GM23338 (cell line): ENCODE data around the gene LRRFIP1. TPM values are rescaled to one million over a fixed set of nuclear protein-coding genes. Genes with fewer than 3 reads are reported as not detected.

Source experiments
- ATAC-seq: fragments of 200-7000 bp; cut with Tn5 transposase; 3 replicates; pipeline ENCODE4 v1.9.1; 2020
- DNase-seq: peaks from one replicate; pipeline ENCODE4 v3.0.0-alpha.2; 2015; ENCODE audit warnings: low spot score
- H2AFZ ChIP-seq: fragments of 200-600 bp; sonication (generic); 2 replicates; pipeline ENCODE4 v1.8.0; 2016; ENCODE audit warnings: antibody characterized with exemption, mild to moderate bottlenecking, moderate library complexity
- H3F3A ChIP-seq: fragments of 200-600 bp; sonication (generic); replicated peaks from 2 replicates; pipeline ENCODE4 v1.8.0; 2017; ENCODE audit warnings: antibody characterized with exemption, mixed run types, low read depth
- H3K27ac ChIP-seq: fragments of 200-600 bp; sonication (generic); 2 replicates; pipeline ENCODE4 v1.6.1; 2016; ENCODE audit warnings: low read depth
- H3K27me3 ChIP-seq: fragments of 200-600 bp; sonication (generic); 2 replicates; pipeline ENCODE4 v1.8.0; 2016; ENCODE audit warnings: mild to moderate bottlenecking, mixed run types, moderate library complexity; ENCODE audit not compliant: insufficient read depth
- H3K36me3 ChIP-seq: fragments of 200-600 bp; sonication (generic); 2 replicates; pipeline ENCODE4 v1.8.0; 2016; ENCODE audit warnings: mild to moderate bottlenecking; ENCODE audit not compliant: insufficient read depth
- H3K4me1 ChIP-seq: fragments of 200-600 bp; sonication (generic); 2 replicates; pipeline ENCODE4 v1.8.0; 2016; ENCODE audit warnings: mild to moderate bottlenecking, moderate library complexity; ENCODE audit not compliant: insufficient read depth
- H3K4me2 ChIP-seq: fragments of 200-600 bp; sonication (generic); 2 replicates; pipeline ENCODE4 v1.7.1; 2017; ENCODE audit warnings: mixed run types
- H3K4me3 ChIP-seq: fragments of 200-600 bp; sonication (generic); 2 replicates; pipeline ENCODE4 v1.6.1; 2016; ENCODE audit warnings: mixed run types
- H3K79me2 ChIP-seq: fragments of 200-600 bp; sonication (generic); replicated peaks from 2 replicates; pipeline ENCODE4 v1.8.0; 2017; ENCODE audit warnings: mild to moderate bottlenecking; ENCODE audit not compliant: insufficient read depth
- H3K9me2 ChIP-seq: fragments of 200-600 bp; sonication (generic); 2 replicates; pipeline ENCODE4 v1.8.0; 2017; ENCODE audit not compliant: insufficient read depth
- H4K20me1 ChIP-seq: fragments of 200-600 bp; sonication (generic); replicated peaks from 2 replicates; pipeline ENCODE4 v1.8.0; 2017; ENCODE audit warnings: mild to moderate bottlenecking; ENCODE audit not compliant: insufficient read depth
- H3K27ac Mint-ChIP-seq: 2 replicates; pipeline ENCODE4 v1.8.0; 2020; ENCODE audit warnings: inconsistent platforms, mild to moderate bottlenecking, moderate library complexity, mixed read lengths
- H3K27me3 Mint-ChIP-seq: 3 replicates; pipeline ENCODE4 v1.8.0; 2022; ENCODE audit warnings: low read depth, mild to moderate bottlenecking, moderate library complexity, mixed read lengths, inconsistent platforms; ENCODE audit not compliant: insufficient read depth, poor library complexity
- H3K36me3 Mint-ChIP-seq: 3 replicates; pipeline ENCODE4 v1.8.0; 2021; ENCODE audit warnings: low read depth, mild to moderate bottlenecking, inconsistent platforms, moderate library complexity, mixed read lengths
- H3K4me1 Mint-ChIP-seq: 3 replicates; pipeline ENCODE4 v1.8.0; 2020; ENCODE audit warnings: mild to moderate bottlenecking, inconsistent platforms, mixed read lengths
- H3K4me3 Mint-ChIP-seq: 3 replicates; pipeline ENCODE4 v1.8.0; 2021; ENCODE audit warnings: moderate library complexity, mild to moderate bottlenecking, inconsistent platforms, mixed read lengths
- H3K9me3 Mint-ChIP-seq: 3 replicates; pipeline ENCODE4 v1.8.0; 2020; ENCODE audit warnings: moderate library complexity, mild to moderate bottlenecking, inconsistent platforms, mixed read lengths
- CREB1 ChIP-seq: fragments of 250-450 bp; sonication (Bioruptor Pico); IDR thresholded peaks from 2 replicates; pipeline ENCODE4 v1.5.0; 2020; ENCODE audit warnings: low read depth, mild to moderate bottlenecking, moderate library complexity
- JUNB ChIP-seq: IDR thresholded peaks from one replicate; pipeline ENCODE4 v1.6.1; 2016; ENCODE audit warnings: antibody characterized with exemption; ENCODE audit not compliant: unreplicated experiment
- NANOG ChIP-seq: IDR thresholded peaks from 2 replicates; pipeline ENCODE4 v1.6.1; 2016; ENCODE audit warnings: antibody characterized with exemption, borderline replicate concordance
- POLR2AphosphoS5 ChIP-seq: IDR thresholded peaks from 2 replicates; pipeline ENCODE4 v1.6.1; 2016; ENCODE audit warnings: antibody characterized with exemption, low read depth
- STAT1 ChIP-seq: IDR thresholded peaks from one replicate; pipeline ENCODE4 v1.6.1; 2016; ENCODE audit warnings: antibody characterized with exemption; ENCODE audit not compliant: unreplicated experiment
- ZNF114 ChIP-seq: fragments of 250-450 bp; sonication (Bioruptor Pico); IDR thresholded peaks from 2 replicates; pipeline ENCODE4 v1.5.0; 2020; ENCODE audit warnings: mild to moderate bottlenecking, moderate library complexity
- ZNF331 ChIP-seq: fragments of 250-450 bp; sonication (Bioruptor Pico); IDR thresholded peaks from 2 replicates; pipeline ENCODE4 v1.5.0; 2020; ENCODE audit warnings: low read depth, mild to moderate bottlenecking, moderate library complexity
- polyA plus RNA-seq: library from polyadenylated mRNA; unstranded; fragments of >200 nt; fragmentation: Nextera tagmentation; extraction: Ambion mirVana; gene quantifications from 2 replicates; pipeline ENCODE4 v1.2.1, GENCODE V29; 2016
- total RNA-seq: library from RNA; depleted of rRNA; stranded (reverse); fragments of >200 nt; shearing (Covaris generic); gene quantifications from 2 replicates; pipeline ENCODE4 v1.2.3, GENCODE V29; 2014
- TF ChIP-seq, protein P1 (sequence below), 2 experiments: fragments of 200-600 bp in 1 of 2; sonication (generic) in 1 of 2; conservative IDR thresholded peaks; 2 replicates each; pipeline versions ENCODE4 v1.5.1 to v1.6.1; 2016 to 2017; ENCODE audit warnings: antibody characterized with exemption in 2 of 2, low read depth in 2 of 2, mild to moderate bottlenecking in 2 of 2, moderate library complexity in 1 of 2
- TF ChIP-seq, protein P2 (sequence below): IDR thresholded peaks from 2 replicates; pipeline ENCODE4 v1.6.1; 2016; ENCODE audit warnings: antibody characterized with exemption
- TF ChIP-seq, protein P3 (sequence below): fragments of 250-450 bp; sonication (Bioruptor Pico); IDR thresholded peaks from 2 replicates; pipeline ENCODE4 v1.5.0; 2020; ENCODE audit warnings: mild to moderate bottlenecking, moderate library complexity

Gene LRRFIP1
- total and polyA plus RNA-seq, 2 experiments from 2014 or later = 59.6 to 178 TPM

DNA sequence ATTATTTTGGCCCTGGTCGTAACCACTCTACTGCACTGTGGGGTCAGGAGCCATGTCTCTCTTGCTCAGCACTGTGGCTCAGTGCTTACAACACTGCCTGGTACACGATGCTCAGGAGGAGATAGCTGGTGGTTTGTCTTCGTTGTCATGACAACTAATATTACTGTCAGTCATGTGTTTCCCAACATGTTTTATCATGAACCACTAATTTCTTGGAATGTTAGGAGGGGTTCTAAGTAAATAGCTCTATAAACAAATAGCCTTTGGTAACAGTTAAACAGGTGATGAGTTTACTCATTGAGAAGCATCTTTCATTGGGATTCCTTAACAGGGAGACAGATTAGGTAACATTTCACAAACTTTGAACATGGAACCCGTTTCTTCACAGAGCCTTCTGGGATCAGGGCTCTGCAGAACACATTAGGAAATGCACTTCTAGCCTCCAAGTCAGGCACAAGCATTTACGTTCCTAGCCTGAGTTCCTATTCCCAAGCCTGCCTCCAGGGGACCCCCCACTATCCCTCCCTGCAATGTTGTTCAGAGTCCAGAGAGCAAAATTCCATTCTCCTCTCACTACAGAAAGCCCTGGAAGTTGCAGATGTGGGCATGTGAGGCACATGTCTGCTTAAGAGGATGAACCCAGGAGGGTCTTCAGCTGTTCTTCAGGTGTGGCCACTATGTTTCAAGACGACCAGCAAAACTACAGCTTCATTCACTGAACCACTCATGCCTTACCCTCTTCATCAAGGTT is 164.8 kb downstream of the LRRFIP1 start:
- Mint-ChIP-seq H3K36me3 (peaks cover 10% of the 10 kb centered on the region), H3K27ac (no peak overlapping the region), H3K9me3 (peaks cover 11% of the 10 kb centered on the region), H3K4me3 (no peak overlapping the region), H3K27me3 (peaks cover 3% of the 10 kb centered on the region), H3K4me1 (no peaks in the 10 kb centered on the region)
- DNase-seq = peak; percentile 67
- H3K27me3 ChIP-seq = no peaks in the 10 kb centered on the region
- H4K20me1 ChIP-seq = no peaks in the 10 kb centered on the region
- no peaks in the 10 kb centered on the region for H3K36me3 ChIP-seq
- no peaks in the 10 kb centered on the region for H3F3A ChIP-seq
- TF ChIP-seq, protein P1, sequence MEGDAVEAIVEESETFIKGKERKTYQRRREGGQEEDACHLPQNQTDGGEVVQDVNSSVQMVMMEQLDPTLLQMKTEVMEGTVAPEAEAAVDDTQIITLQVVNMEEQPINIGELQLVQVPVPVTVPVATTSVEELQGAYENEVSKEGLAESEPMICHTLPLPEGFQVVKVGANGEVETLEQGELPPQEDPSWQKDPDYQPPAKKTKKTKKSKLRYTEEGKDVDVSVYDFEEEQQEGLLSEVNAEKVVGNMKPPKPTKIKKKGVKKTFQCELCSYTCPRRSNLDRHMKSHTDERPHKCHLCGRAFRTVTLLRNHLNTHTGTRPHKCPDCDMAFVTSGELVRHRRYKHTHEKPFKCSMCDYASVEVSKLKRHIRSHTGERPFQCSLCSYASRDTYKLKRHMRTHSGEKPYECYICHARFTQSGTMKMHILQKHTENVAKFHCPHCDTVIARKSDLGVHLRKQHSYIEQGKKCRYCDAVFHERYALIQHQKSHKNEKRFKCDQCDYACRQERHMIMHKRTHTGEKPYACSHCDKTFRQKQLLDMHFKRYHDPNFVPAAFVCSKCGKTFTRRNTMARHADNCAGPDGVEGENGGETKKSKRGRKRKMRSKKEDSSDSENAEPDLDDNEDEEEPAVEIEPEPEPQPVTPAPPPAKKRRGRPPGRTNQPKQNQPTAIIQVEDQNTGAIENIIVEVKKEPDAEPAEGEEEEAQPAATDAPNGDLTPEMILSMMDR (conservative IDR thresholded peaks at IDR 0.05; ENCODE audit: low read depth in 2 of 2) = peak; percentile 51 to 52
- no peak for TF ChIP-seq POLR2AphosphoS5
- no peak overlapping the region for H2AFZ ChIP-seq
- no peak overlapping the region for H3K27ac ChIP-seq
- no peaks in the 10 kb centered on the region for H3K9me2 ChIP-seq
- H3K4me1 ChIP-seq = no peaks in the 10 kb centered on the region
- H3K79me2 ChIP-seq = no peaks in the 10 kb centered on the region
- H3K4me3 ChIP-seq = no peak overlapping the region
- H3K4me2 ChIP-seq = no peak overlapping the region
- peak; percentile 93 for ATAC-seq

DNA sequence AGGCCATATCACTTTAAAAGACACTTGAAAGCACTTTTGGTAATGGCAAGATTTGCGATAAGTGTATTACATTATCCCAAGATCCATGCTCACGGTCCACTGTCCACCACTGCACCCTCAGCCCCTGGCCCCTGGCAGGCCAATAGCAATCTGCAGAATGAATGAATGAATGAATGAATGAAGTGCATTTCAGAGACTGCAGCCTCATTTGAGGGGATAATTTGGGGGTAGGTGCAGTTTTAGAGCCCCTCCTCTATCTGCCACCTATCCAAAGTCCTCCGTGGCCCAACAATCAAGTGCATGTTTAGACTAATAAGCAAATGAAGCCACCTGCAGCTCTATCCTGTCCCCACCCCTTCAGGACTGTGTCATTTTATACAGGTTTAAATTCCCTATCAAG is 169.9 kb downstream of the LRRFIP1 start:
- Mint-ChIP-seq H3K36me3 (no peaks in the 10 kb centered on the region), H3K4me1 (no peaks in the 10 kb centered on the region), H3K9me3 (no peaks in the 10 kb centered on the region; the same call in 2 of the 3 replicates), H3K27me3 (peaks cover 3% of the 10 kb centered on the region), H3K27ac (no peak overlapping the region), H3K4me3 (no peak overlapping the region)
- DNase-seq = no peak
- H3K4me1 ChIP-seq = no peaks in the 10 kb centered on the region
- H4K20me1 ChIP-seq = no peaks in the 10 kb centered on the region
- H3K27me3 ChIP-seq = no peaks in the 10 kb centered on the region
- no peaks in the 10 kb centered on the region for H3K79me2 ChIP-seq
- H3K9me2 ChIP-seq = no peaks in the 10 kb centered on the region
- no peak for ATAC-seq
- H2AFZ ChIP-seq = no peak overlapping the region
- no peaks in the 10 kb centered on the region for H3F3A ChIP-seq
- H3K36me3 ChIP-seq = no peaks in the 10 kb centered on the region
- H3K27ac ChIP-seq = no peak overlapping the region
- no peak overlapping the region for H3K4me2 ChIP-seq
- no peak overlapping the region for H3K4me3 ChIP-seq
- TF ChIP-seq POLR2AphosphoS5 (no peak), CREB1 (CRISPR knock-in tag) (no peak), STAT1 (no peak), NANOG (no peak), ZNF331 (CRISPR knock-in tag) (no peak), JUNB (no peak), ZNF114 (CRISPR knock-in tag) (no peak)
- TF ChIP-seq, protein P2, sequence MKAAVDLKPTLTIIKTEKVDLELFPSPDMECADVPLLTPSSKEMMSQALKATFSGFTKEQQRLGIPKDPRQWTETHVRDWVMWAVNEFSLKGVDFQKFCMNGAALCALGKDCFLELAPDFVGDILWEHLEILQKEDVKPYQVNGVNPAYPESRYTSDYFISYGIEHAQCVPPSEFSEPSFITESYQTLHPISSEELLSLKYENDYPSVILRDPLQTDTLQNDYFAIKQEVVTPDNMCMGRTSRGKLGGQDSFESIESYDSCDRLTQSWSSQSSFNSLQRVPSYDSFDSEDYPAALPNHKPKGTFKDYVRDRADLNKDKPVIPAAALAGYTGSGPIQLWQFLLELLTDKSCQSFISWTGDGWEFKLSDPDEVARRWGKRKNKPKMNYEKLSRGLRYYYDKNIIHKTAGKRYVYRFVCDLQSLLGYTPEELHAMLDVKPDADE = no peak
- TF ChIP-seq, protein P1 (conservative IDR thresholded peaks at IDR 0.05; ENCODE audit: low read depth in 2 of 2) = no peak
- TF ChIP-seq, protein P3, sequence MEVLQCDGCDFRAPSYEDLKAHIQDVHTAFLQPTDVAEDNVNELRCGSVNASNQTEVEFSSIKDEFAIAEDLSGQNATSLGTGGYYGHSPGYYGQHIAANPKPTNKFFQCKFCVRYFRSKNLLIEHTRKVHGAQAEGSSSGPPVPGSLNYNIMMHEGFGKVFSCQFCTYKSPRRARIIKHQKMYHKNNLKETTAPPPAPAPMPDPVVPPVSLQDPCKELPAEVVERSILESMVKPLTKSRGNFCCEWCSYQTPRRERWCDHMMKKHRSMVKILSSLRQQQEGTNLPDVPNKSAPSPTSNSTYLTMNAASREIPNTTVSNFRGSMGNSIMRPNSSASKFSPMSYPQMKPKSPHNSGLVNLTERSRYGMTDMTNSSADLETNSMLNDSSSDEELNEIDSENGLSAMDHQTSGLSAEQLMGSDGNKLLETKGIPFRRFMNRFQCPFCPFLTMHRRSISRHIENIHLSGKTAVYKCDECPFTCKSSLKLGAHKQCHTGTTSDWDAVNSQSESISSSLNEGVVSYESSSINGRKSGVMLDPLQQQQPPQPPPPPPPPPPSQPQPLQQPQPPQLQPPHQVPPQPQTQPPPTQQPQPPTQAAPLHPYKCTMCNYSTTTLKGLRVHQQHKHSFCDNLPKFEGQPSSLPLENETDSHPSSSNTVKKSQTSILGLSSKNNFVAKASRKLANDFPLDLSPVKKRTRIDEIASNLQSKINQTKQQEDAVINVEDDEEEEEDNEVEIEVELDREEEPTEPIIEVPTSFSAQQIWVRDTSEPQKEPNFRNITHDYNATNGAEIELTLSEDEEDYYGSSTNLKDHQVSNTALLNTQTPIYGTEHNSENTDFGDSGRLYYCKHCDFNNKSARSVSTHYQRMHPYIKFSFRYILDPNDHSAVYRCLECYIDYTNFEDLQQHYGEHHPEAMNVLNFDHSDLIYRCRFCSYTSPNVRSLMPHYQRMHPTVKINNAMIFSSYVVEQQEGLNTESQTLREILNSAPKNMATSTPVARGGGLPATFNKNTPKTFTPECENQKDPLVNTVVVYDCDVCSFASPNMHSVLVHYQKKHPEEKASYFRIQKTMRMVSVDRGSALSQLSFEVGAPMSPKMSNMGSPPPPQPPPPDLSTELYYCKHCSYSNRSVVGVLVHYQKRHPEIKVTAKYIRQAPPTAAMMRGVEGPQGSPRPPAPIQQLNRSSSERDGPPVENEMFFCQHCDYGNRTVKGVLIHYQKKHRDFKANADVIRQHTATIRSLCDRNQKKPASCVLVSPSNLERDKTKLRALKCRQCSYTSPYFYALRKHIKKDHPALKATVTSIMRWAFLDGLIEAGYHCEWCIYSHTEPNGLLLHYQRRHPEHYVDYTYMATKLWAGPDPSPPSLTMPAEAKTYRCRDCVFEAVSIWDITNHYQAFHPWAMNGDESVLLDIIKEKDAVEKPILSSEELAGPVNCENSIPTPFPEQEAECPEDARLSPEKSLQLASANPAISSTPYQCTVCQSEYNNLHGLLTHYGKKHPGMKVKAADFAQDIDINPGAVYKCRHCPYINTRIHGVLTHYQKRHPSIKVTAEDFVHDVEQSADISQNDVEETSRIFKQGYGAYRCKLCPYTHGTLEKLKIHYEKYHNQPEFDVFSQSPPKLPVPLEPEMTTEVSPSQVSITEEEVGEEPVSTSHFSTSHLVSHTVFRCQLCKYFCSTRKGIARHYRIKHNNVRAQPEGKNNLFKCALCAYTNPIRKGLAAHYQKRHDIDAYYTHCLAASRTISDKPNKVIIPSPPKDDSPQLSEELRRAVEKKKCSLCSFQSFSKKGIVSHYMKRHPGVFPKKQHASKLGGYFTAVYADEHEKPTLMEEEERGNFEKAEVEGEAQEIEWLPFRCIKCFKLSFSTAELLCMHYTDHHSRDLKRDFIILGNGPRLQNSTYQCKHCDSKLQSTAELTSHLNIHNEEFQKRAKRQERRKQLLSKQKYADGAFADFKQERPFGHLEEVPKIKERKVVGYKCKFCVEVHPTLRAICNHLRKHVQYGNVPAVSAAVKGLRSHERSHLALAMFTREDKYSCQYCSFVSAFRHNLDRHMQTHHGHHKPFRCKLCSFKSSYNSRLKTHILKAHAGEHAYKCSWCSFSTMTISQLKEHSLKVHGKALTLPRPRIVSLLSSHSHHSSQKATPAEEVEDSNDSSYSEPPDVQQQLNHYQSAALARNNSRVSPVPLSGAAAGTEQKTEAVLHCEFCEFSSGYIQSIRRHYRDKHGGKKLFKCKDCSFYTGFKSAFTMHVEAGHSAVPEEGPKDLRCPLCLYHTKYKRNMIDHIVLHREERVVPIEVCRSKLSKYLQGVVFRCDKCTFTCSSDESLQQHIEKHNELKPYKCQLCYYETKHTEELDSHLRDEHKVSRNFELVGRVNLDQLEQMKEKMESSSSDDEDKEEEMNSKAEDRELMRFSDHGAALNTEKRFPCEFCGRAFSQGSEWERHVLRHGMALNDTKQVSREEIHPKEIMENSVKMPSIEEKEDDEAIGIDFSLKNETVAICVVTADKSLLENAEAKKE (CRISPR knock-in tag) = no peak
